ENCODE results near the gene GUCY2C. TPM values are rescaled to one million over a fixed set of nuclear protein-coding genes. Genes with fewer than 3 reads are reported as not detected.

The GUCY2C gene
- total RNA-seq, 1 experiment from 2014 or later, result not detected

- no TSS peak for BruUV-seq (replicated peaks)
- TF ChIP-seq, protein P1, sequence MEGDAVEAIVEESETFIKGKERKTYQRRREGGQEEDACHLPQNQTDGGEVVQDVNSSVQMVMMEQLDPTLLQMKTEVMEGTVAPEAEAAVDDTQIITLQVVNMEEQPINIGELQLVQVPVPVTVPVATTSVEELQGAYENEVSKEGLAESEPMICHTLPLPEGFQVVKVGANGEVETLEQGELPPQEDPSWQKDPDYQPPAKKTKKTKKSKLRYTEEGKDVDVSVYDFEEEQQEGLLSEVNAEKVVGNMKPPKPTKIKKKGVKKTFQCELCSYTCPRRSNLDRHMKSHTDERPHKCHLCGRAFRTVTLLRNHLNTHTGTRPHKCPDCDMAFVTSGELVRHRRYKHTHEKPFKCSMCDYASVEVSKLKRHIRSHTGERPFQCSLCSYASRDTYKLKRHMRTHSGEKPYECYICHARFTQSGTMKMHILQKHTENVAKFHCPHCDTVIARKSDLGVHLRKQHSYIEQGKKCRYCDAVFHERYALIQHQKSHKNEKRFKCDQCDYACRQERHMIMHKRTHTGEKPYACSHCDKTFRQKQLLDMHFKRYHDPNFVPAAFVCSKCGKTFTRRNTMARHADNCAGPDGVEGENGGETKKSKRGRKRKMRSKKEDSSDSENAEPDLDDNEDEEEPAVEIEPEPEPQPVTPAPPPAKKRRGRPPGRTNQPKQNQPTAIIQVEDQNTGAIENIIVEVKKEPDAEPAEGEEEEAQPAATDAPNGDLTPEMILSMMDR (conservative IDR thresholded peaks at IDR 0.05; ENCODE audit: low read depth, low read length), result no peak
- TF ChIP-seq EZH2 (IDR thresholded peaks at IDR 0.05; ENCODE audit: borderline replicate concordance, low read depth, low read length, poor library complexity, severe bottlenecking), result no peak
- no peaks in the 10 kb centered on the region for H3K27me3 ChIP-seq (replicated peaks; ENCODE audit: insufficient read depth, low read depth, low read length, poor library complexity)
- H3K4me3 ChIP-seq (ENCODE audit: low read depth, low read length, poor library complexity, severe bottlenecking), result no peak overlapping the region
- H3K4me1 ChIP-seq (ENCODE audit: insufficient read depth, low read length, poor library complexity, severe bottlenecking), result no peaks in the 10 kb centered on the region
- POLR2A ChIA-PET (ENCODE audit: low non-redundant PET), result no interaction called here
- H3K9me3 ChIP-seq (ENCODE audit: low read depth, low read length, poor library complexity, severe bottlenecking), result no peaks in the 10 kb centered on the region
- intact Hi-C loops (cut with micrococcal nuclease; ENCODE audit: unreplicated experiment), result no loop called here
- CTCF ChIA-PET, result no interaction called here
- DNase-seq (ENCODE audit: low spot score), result no peak
- no peak overlapping the region for H3K27ac ChIP-seq (ENCODE audit: low read depth, low read length, poor library complexity, severe bottlenecking)
- H3K36me3 ChIP-seq (ENCODE audit: insufficient read depth, low read length, poor library complexity, severe bottlenecking), result no peaks in the 10 kb centered on the region
Measured at GRCh38 chr12:14681625-14682024, 14.8 kb downstream of the GUCY2C start.

DNA sequence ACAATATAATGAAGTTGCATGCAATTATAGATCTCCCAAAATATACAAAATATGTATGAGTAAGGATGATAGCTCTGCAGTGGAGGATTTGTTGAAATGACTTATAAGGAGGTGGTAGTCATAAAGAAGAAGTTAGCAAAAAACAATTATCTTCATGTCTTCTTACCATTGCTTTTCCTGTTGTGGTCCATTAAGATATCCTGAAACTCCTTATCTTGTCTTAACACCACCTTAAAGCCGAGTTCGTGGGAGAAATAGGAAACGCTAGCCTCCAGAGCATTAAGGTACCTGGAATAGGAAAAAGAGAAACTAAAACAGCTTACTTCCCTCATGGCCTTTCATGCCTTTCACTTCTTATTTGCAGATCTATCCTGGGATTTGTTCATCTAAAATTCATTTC lies 15.2 kb downstream of the GUCY2C start:
- no peak for DNase-seq (ENCODE audit: low spot score)
- H3K4me3 ChIP-seq (ENCODE audit: low read depth, low read length, poor library complexity, severe bottlenecking), result no peak overlapping the region
- no peaks in the 10 kb centered on the region for H3K27me3 ChIP-seq (replicated peaks; ENCODE audit: insufficient read depth, low read depth, low read length, poor library complexity)
- ChIA-PET POLR2A (ENCODE audit: low non-redundant PET) (no interaction called here), CTCF (no interaction called here)
- no peak for TF ChIP-seq EZH2 (IDR thresholded peaks at IDR 0.05; ENCODE audit: borderline replicate concordance, low read depth, low read length, poor library complexity, severe bottlenecking)
- TF ChIP-seq, protein P1 (conservative IDR thresholded peaks at IDR 0.05; ENCODE audit: low read depth, low read length), result no peak
- no TSS peak for BruUV-seq (replicated peaks)
- H3K36me3 ChIP-seq (ENCODE audit: insufficient read depth, low read length, poor library complexity, severe bottlenecking), result no peaks in the 10 kb centered on the region
- H3K9me3 ChIP-seq (ENCODE audit: low read depth, low read length, poor library complexity, severe bottlenecking), result no peaks in the 10 kb centered on the region
- intact Hi-C loops (cut with micrococcal nuclease; ENCODE audit: unreplicated experiment), result no loop called here
- no peak overlapping the region for H3K27ac ChIP-seq (ENCODE audit: low read depth, low read length, poor library complexity, severe bottlenecking)
- H3K4me1 ChIP-seq (ENCODE audit: insufficient read depth, low read length, poor library complexity, severe bottlenecking), result no peaks in the 10 kb centered on the region

DNA sequence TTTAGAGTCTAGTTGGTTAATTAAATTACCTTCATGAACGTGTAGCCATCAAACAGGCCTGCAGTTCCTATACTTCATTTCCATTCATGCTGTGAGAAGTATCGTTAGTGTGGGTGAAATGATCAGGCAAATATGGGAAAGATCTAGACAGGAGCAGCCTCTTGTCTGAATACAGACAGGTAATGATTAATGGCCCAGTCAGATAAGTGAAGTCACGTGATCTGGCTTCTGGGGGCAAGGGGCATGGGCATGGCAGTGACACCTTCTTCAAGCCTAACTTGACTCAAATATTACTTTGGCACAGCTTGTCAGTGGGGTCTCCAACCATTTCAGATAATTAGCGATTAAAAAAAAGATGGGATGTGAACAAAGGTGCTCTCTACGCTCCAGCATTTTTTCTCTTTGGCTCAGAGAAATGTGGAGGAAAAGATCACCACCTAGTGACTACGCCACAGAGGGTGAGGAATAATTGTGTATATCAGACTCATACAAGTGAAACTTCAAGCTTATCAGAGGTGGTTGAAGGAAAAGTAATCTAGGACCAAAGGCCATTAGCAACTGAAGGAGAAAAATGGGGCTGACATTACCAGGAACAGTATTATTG lies 17.8 kb downstream of the GUCY2C start:
- Histone ChIP-seq H3K4me3 (ENCODE audit: low read depth, low read length, poor library complexity, severe bottlenecking) (no peak overlapping the region), H3K4me1 (ENCODE audit: insufficient read depth, low read length, poor library complexity, severe bottlenecking) (no peaks in the 10 kb centered on the region), H3K36me3 (ENCODE audit: insufficient read depth, low read length, poor library complexity, severe bottlenecking) (no peaks in the 10 kb centered on the region), H3K27ac (ENCODE audit: low read depth, low read length, poor library complexity, severe bottlenecking) (no peak overlapping the region), H3K27me3 (replicated peaks; ENCODE audit: insufficient read depth, low read depth, low read length, poor library complexity) (no peaks in the 10 kb centered on the region), H3K9me3 (ENCODE audit: low read depth, low read length, poor library complexity, severe bottlenecking) (no peaks in the 10 kb centered on the region)
- CTCF ChIA-PET, result no interaction called here
- no peak for TF ChIP-seq EZH2 (IDR thresholded peaks at IDR 0.05; ENCODE audit: borderline replicate concordance, low read depth, low read length, poor library complexity, severe bottlenecking)
- no TSS peak for BruUV-seq (replicated peaks)
- POLR2A ChIA-PET (ENCODE audit: low non-redundant PET), result no interaction called here
- intact Hi-C loops (cut with micrococcal nuclease; ENCODE audit: unreplicated experiment), result no loop called here
- no peak for DNase-seq (ENCODE audit: low spot score)

GRCh38 chr12:14668591-14668990 lies 27.8 kb downstream of the GUCY2C start:
- no TSS peak for BruUV-seq (replicated peaks)
- ChIA-PET CTCF (no interaction called here), POLR2A (ENCODE audit: low non-redundant PET) (no interaction called here)
- no peaks in the 10 kb centered on the region for H3K36me3 ChIP-seq (ENCODE audit: insufficient read depth, low read length, poor library complexity, severe bottlenecking)
- H3K4me3 ChIP-seq (ENCODE audit: low read depth, low read length, poor library complexity, severe bottlenecking), result no peak overlapping the region
- no peak overlapping the region for H3K27ac ChIP-seq (ENCODE audit: low read depth, low read length, poor library complexity, severe bottlenecking)
- intact Hi-C loops (cut with micrococcal nuclease; ENCODE audit: unreplicated experiment), result no loop called here
- no peaks in the 10 kb centered on the region for H3K4me1 ChIP-seq (ENCODE audit: insufficient read depth, low read length, poor library complexity, severe bottlenecking)
- no peak for DNase-seq (ENCODE audit: low spot score)
- no peaks in the 10 kb centered on the region for H3K27me3 ChIP-seq (replicated peaks; ENCODE audit: insufficient read depth, low read depth, low read length, poor library complexity)
- no peaks in the 10 kb centered on the region for H3K9me3 ChIP-seq (ENCODE audit: low read depth, low read length, poor library complexity, severe bottlenecking)
- TF ChIP-seq, protein P1 (conservative IDR thresholded peaks at IDR 0.05; ENCODE audit: low read depth, low read length), result no peak
- TF ChIP-seq EZH2 (IDR thresholded peaks at IDR 0.05; ENCODE audit: borderline replicate concordance, low read depth, low read length, poor library complexity, severe bottlenecking), result no peak
